CD8-positive, alpha-beta memory T cell (primary cell): ENCODE measurements around the gene SWAP70. TPM values are rescaled to one million over a fixed set of nuclear protein-coding genes. Genes with fewer than 3 reads are reported as not detected.
"Not testable (repeated sequence)": the region's sequence is repeated elsewhere in the genome, so short reads cannot be mapped to it uniquely, and the experiment has no call there.

Source experiments
- CTCF ChIA-PET: fragments of 350-600 bp; sonication (Branson Sonifier 250); formaldehyde crosslinking; loops from one replicate; lab custom pipeline; 2021; ENCODE audit warnings: antibody characterized with exemption; lab: Charles Lee
- POLR2A ChIA-PET: fragments of 350-600 bp; sonication (Branson Sonifier 250); formaldehyde crosslinking; loops from one replicate; lab custom pipeline; 2021; ENCODE audit warnings: antibody characterized with exemption; lab: Charles Lee
- DNase-seq, 5 donors: peaks; one replicate each; pipeline versions ENCODE4 v3.0.0 to v3.0.0-alpha.2; 2020 to 2022; ENCODE audit warnings: mixed read lengths in 1 of 5
- H3K27ac ChIP-seq: one replicate; pipeline ENCODE4 v1.7.0; 2013; ENCODE audit warnings: low read depth, mild to moderate bottlenecking, low read length, moderate library complexity
- H3K27me3 ChIP-seq: 2 replicates; pipeline ENCODE4 v1.7.0; 2013; ENCODE audit warnings: low read length, mild to moderate bottlenecking; ENCODE audit not compliant: insufficient read depth, poor library complexity, severe bottlenecking
- H3K36me3 ChIP-seq: 2 replicates; pipeline ENCODE4 v1.7.0; 2013; ENCODE audit warnings: mild to moderate bottlenecking, low read length, moderate library complexity; ENCODE audit not compliant: insufficient read depth
- H3K4me1 ChIP-seq: 2 replicates; pipeline ENCODE4 v1.7.0; 2013; ENCODE audit warnings: mild to moderate bottlenecking, low read length, moderate library complexity; ENCODE audit not compliant: insufficient read depth
- H3K4me3 ChIP-seq: 2 replicates; pipeline ENCODE4 v1.7.0; 2013; ENCODE audit warnings: mild to moderate bottlenecking, low read length
- H3K9me3 ChIP-seq: 2 replicates; pipeline ENCODE4 v1.7.0; 2013; ENCODE audit warnings: mild to moderate bottlenecking, low read length
- H3K27ac Mint-ChIP-seq, 8 donors: one replicate each; pipeline ENCODE4 v1.8.0; 2020 to 2021; ENCODE audit warnings: mixed read lengths in 8 of 8, mild to moderate bottlenecking in 6 of 8, inconsistent platforms in 3 of 8, moderate library complexity in 3 of 8
- H3K27me3 Mint-ChIP-seq, 2 donors: one replicate each; pipeline ENCODE4 v1.8.0; 2020 to 2021; ENCODE audit warnings: mixed read lengths in 2 of 2, mild to moderate bottlenecking in 1 of 2, moderate library complexity in 1 of 2
- H3K36me3 Mint-ChIP-seq, 3 donors: one replicate each; pipeline ENCODE4 v1.8.0; 2020 to 2021; ENCODE audit warnings: mixed read lengths in 3 of 3, inconsistent platforms in 1 of 3, mild to moderate bottlenecking in 1 of 3
- H3K4me1 Mint-ChIP-seq, 3 donors: one replicate each; pipeline ENCODE4 v1.8.0; 2020 to 2021; ENCODE audit warnings: mixed read lengths in 3 of 3, inconsistent platforms in 1 of 3, mild to moderate bottlenecking in 1 of 3
- H3K4me3 Mint-ChIP-seq, 7 donors: one replicate each; pipeline ENCODE4 v1.8.0; 2020 to 2021; ENCODE audit warnings: mixed read lengths in 7 of 7, mild to moderate bottlenecking in 6 of 7, moderate library complexity in 4 of 7, inconsistent platforms in 2 of 7
- H3K9me3 Mint-ChIP-seq, 5 donors: one replicate each; pipeline ENCODE4 v1.8.0; 2020 to 2022; ENCODE audit warnings: mixed read lengths in 5 of 5, mild to moderate bottlenecking in 3 of 5, moderate library complexity in 2 of 5, inconsistent platforms in 1 of 5
- polyA plus RNA-seq: library from polyadenylated mRNA; unstranded; fragments of 300-500 nt; fragmentation: Illumina TruSeq; gene quantifications from one replicate; pipeline ENCODE4 v1.2.3, GENCODE V29; 2021
- total RNA-seq, 2 experiments: library from RNA; stranded (reverse); gene quantifications; one replicate each; pipeline ENCODE4 v1.2.3, GENCODE V29; 2021

Gene SWAP70
- total and polyA plus RNA-seq, 3 experiments from 2014 or later: 5.8 to 7.8 (median 7.8) TPM

DNA sequence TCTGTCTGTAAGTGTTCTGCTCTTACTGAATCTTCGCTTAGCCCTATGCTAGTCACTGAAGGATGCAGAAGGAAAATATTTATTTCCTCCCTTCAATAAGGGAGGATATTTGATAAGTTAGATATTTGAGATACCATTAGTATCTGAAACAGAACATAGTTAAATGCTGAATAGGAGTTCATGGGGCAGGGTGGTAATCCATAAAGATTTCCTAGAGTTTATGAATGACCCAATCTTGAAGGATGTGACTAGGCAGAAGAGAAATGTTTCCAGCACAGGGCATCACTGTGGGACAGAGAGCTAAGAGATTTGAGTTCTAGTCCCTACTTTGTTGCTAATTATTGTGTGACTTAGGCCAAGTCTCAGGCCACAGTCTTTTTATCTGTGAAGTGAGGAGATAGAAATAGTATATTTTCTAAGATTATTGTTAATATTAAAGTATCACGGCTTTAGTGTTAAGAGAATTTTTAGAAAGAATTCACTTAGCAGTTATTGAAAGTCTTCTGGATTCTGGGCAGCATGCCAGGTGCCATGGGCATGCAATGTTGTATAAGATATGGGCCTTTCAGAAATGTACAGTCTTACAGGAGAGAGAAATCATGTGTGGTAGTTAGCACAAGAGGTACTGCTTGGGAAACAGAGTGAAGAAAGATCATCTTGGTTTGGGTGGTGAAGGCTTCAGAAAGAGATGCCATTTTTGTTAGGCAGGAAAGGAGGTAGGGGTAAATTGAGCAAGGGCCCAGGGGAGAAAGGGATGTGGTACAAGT lies 24.0 kb downstream of the SWAP70 start:
- Mint-ChIP-seq H3K27me3 (peaks cover 0 to 2% of the 10 kb centered on the region in 2 donors), H3K36me3 (peaks cover 0 to 2% (median 0%) of the 10 kb centered on the region in 3 donors), H3K4me1 (no peaks in the 10 kb centered on the region), H3K9me3 (no peaks in the 10 kb centered on the region), H3K27ac (no peak overlapping the region), H3K4me3 (no peak overlapping the region)
- CTCF ChIA-PET: no interaction called here
- Histone ChIP-seq H3K27me3 (no peaks in the 10 kb centered on the region), H3K36me3 (no peaks in the 10 kb centered on the region), H3K4me1 (no peaks in the 10 kb centered on the region), H3K9me3 (no peaks in the 10 kb centered on the region), H3K27ac (no peak overlapping the region), H3K4me3 (no peak overlapping the region)
- no peak for DNase-seq
- POLR2A ChIA-PET: no interaction called here

DNA sequence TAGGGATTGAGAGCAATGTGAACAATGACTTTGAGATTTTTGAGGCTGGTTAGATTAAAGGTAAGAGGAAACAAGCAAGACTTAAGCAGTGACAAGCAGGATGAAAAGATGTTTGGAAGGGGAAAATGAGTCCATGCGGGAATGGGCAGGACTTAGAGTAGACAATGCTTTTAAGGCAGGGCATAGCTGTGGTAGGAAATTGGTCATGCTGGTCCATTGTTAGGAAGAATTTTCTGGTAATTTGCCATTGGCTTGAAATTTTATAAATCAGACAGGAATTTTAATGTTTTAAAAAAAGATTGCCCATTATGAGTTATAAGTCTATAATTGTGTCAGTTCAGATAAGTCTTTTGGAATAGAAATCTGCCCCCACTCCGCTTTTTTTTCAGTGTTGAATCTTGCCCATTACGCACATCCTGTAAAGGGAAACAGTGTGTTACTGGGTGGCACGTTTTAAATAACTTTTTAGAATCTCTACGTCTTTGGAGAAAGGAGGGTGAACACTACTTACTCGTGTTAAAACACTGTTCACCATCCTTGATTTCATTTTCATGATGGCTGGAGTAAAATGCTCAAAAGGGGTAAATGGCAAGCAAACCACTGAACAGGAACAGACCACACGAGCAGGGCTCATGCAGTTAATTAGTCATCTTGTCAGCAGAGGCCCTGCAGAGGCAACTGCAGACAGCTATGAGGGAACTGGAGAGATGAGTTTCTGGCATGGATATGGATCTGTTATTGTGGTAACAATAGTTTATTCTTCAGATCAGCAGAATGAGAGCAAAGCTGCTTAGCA lies 25.0 kb downstream of the SWAP70 start:
- H3K27me3 ChIP-seq: no peaks in the 10 kb centered on the region
- Mint-ChIP-seq H3K27me3 (peaks cover 0 to 2% of the 10 kb centered on the region in 2 donors), H3K36me3 (no peaks in the 10 kb centered on the region), H3K4me1 (no peaks in the 10 kb centered on the region), H3K27ac (no peak overlapping the region), H3K9me3 (no peaks in the 10 kb centered on the region), H3K4me3 (no peak overlapping the region)
- no peaks in the 10 kb centered on the region for H3K9me3 ChIP-seq
- no peak overlapping the region for H3K27ac ChIP-seq
- peak in 1 of 5 donors; percentile 4 for DNase-seq
- H3K4me3 ChIP-seq: no peak overlapping the region
- no peaks in the 10 kb centered on the region for H3K4me1 ChIP-seq
- POLR2A ChIA-PET: no interaction called here
- no peaks in the 10 kb centered on the region for H3K36me3 ChIP-seq
- CTCF ChIA-PET: no interaction called here

DNA sequence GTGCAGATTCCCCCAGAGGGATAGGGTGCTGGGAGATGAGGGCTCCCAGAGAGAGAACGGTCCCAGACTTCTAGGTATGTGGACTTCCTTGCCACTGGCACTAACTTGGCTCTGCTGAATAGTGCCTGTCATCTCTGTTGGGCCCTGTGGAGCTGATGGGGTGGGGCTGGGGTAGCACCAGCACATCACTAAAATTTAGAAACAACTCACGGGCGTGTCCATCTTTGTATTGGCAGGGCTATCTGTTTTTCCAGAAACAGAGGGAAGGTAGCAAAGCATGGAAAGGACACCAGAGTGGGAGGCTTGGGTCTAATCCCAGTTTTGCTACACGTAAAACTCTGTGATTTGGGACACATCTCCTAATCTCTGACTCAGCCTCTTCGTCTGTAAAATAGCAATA lies 25.8 kb downstream of the SWAP70 start:
- no peak overlapping the region for H3K4me3 Mint-ChIP-seq
- H3K36me3 ChIP-seq: no peaks in the 10 kb centered on the region
- no peak for DNase-seq
- ChIA-PET CTCF (no interaction called here), POLR2A (no interaction called here)
- no peaks in the 10 kb centered on the region for H3K27me3 ChIP-seq
- H3K27ac ChIP-seq: no peak overlapping the region
- H3K9me3 Mint-ChIP-seq: no peaks in the 10 kb centered on the region
- H3K27ac Mint-ChIP-seq: no peak overlapping the region
- H3K9me3 ChIP-seq: no peaks in the 10 kb centered on the region
- H3K4me1 Mint-ChIP-seq: no peaks in the 10 kb centered on the region
- H3K4me1 ChIP-seq: no peaks in the 10 kb centered on the region
- peaks cover 0 to 7% (median 0%) of the 10 kb centered on the region in 3 donors for H3K36me3 Mint-ChIP-seq
- no peaks in the 10 kb centered on the region for H3K27me3 Mint-ChIP-seq
- no peak overlapping the region for H3K4me3 ChIP-seq

- POLR2A ChIA-PET: interaction anchor here (1.0 kb wide), 1 partner anchor 17 kb away, joined by 5 read pairs; no protein-coding TSS in a partner anchor
- Histone ChIP-seq H3K27me3 (no peaks in the 10 kb centered on the region), H3K36me3 (no peaks in the 10 kb centered on the region), H3K4me1 (no peaks in the 10 kb centered on the region), H3K27ac (no peak overlapping the region), H3K4me3 (no peak overlapping the region), H3K9me3 (no peaks in the 10 kb centered on the region)
- no peak for DNase-seq
- CTCF ChIA-PET: no interaction called here
- no peak overlapping the region for H3K27ac Mint-ChIP-seq
- H3K9me3 Mint-ChIP-seq: peaks cover 0 to 2% (median 0%) of the 10 kb centered on the region in 5 donors
- H3K4me3 Mint-ChIP-seq: no peak overlapping the region
- peaks cover 0 to 14% (median 10%) of the 10 kb centered on the region in 3 donors for H3K36me3 Mint-ChIP-seq
- H3K27me3 Mint-ChIP-seq: no peaks in the 10 kb centered on the region
- no peaks in the 10 kb centered on the region for H3K4me1 Mint-ChIP-seq
Observed at GRCh38 chr11:9691865-9692264, 28.0 kb downstream of the SWAP70 start.

DNA sequence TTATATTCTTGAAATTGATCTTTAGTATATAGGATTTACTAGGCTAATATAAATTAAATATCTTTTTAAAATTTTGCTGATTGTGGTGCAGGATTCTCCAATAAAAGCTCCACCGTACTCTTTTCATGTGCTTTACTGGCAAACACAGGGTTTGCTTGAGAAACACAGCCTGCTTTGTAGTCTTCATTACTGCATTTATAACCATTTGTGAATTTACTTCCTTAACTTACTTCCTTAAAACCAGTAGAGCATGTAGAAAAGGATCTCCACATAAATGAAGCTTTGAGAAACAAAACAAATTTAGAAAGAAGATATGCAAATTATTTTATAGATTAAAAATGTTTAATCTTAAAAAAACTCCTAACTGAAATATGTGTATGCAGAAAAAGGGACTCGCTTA lies 28.8 kb downstream of the SWAP70 start:
- ChIA-PET CTCF (no interaction called here), POLR2A (interaction anchor here (1.0 kb wide), 1 partner anchor 18 kb away, joined by 5 read pairs; no protein-coding TSS in a partner anchor)
- Mint-ChIP-seq H3K4me3 (no peak overlapping the region), H3K36me3 (peaks cover 0 to 14% (median 10%) of the 10 kb centered on the region in 3 donors), H3K9me3 (peaks cover 0 to 2% (median 0%) of the 10 kb centered on the region in 5 donors), H3K27ac (no peak overlapping the region), H3K4me1 (no peaks in the 10 kb centered on the region), H3K27me3 (no peaks in the 10 kb centered on the region)
- H3K9me3 ChIP-seq: no peaks in the 10 kb centered on the region
- H3K36me3 ChIP-seq: no peaks in the 10 kb centered on the region
- no peak for DNase-seq
- no peak overlapping the region for H3K27ac ChIP-seq
- no peak overlapping the region for H3K4me3 ChIP-seq
- H3K27me3 ChIP-seq: no peaks in the 10 kb centered on the region
- H3K4me1 ChIP-seq: no peaks in the 10 kb centered on the region

DNA sequence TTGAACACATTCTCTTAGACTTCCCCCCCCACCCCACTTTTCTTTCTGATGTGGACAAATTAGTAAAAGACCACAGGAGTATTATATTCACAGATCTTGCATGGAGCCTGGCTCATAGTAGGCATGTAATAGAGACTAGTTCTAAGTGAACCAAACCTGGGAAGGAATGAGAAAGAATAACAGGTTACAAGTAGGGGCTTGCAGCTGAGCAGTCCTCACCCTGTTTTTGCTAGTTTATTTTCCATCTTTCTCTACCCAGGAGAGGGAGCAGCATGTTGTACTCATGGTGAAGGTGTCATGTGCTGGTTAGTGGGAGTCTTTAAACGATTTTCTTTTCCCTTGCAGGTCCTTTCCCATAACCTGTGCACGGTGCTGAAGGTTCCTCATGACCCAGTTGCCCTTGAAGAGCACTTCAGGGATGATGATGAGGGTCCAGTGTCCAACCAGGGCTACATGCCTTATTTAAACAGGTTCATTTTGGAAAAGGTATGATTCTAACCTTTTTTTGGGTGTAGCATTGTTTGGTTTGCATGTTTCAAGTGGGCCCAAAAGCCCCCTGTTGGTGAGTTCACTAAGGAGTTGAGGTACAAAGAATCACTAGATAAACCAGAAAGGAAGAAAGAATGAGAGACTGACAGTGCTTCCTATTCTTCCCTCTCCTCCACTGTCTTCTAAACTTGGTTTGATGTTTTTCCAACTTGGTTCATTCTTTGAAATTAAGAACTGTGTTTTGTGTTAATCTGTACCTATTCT lies 30.1 kb downstream of the SWAP70 start:
- Mint-ChIP-seq H3K27me3 (no peaks in the 10 kb centered on the region), H3K27ac (no peak overlapping the region), H3K4me3 (no peak overlapping the region), H3K36me3 (peaks cover 0 to 14% (median 10%) of the 10 kb centered on the region in 3 donors), H3K9me3 (peaks cover 0 to 2% (median 0%) of the 10 kb centered on the region in 5 donors), H3K4me1 (peaks cover 0 to 3% (median 0%) of the 10 kb centered on the region in 3 donors)
- ChIA-PET POLR2A (no interaction called here), CTCF (no interaction called here)
- DNase-seq: no peak
- H3K4me3 ChIP-seq: no peak overlapping the region
- H3K4me1 ChIP-seq: no peaks in the 10 kb centered on the region
- H3K27me3 ChIP-seq: no peaks in the 10 kb centered on the region
- H3K36me3 ChIP-seq: no peaks in the 10 kb centered on the region
- H3K9me3 ChIP-seq: no peaks in the 10 kb centered on the region
- H3K27ac ChIP-seq: no peak overlapping the region

- POLR2A ChIA-PET, H3K27ac Mint-ChIP-seq: not testable (repeated sequence)
Observed at GRCh38 chr11:9695228-9695627, 31.4 kb downstream of the SWAP70 start.

More at GRCh38 chr11:9695228-9695627, 31.4 kb downstream of the SWAP70 start:
- H3K4me1 Mint-ChIP-seq, H3K36me3 ChIP-seq, H3K4me1 ChIP-seq, H3K9me3 Mint-ChIP-seq, H3K4me3 ChIP-seq, CTCF ChIA-PET, H3K4me3 Mint-ChIP-seq, H3K9me3 ChIP-seq, H3K27me3 ChIP-seq, DNase-seq, H3K27ac ChIP-seq, H3K27me3 Mint-ChIP-seq: not testable (repeated sequence)
- H3K36me3 Mint-ChIP-seq: peaks cover 0 to 14% (median 10%) of the 10 kb centered on the region in 3 donors
